GM21717 (cell line): ENCODE data around the gene ZNF750.

Experiments
- ATAC-seq: cut with Tn5 transposase; IDR thresholded peaks from one replicate; pipeline ENCODE4 v1.9.1; 2021; ENCODE audit warnings: mild to moderate bottlenecking, moderate library complexity; ENCODE audit not compliant: unreplicated experiment

The ZNF750 gene

DNA sequence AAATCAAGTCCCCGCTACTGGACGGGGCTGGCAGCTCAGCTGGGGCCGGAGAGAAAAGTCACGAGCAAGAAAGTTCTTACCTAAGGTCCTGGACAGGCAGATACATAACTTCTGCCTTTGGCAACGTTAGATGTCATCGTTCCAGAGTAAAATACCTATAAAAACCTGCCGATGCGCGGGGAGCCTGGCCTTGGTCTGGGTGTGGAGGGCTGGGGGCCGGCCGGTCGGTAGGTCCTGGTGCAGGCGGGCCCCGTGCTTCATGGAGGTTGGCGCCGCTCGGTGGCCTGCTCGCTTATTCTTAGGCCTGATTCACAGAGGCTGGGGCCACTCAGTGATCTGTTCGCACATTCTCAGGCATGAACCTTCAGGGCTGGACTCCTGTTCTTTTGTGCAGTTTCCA, 33.7 kb upstream of the ZNF750 start:
- ATAC-seq, result no peak

DNA sequence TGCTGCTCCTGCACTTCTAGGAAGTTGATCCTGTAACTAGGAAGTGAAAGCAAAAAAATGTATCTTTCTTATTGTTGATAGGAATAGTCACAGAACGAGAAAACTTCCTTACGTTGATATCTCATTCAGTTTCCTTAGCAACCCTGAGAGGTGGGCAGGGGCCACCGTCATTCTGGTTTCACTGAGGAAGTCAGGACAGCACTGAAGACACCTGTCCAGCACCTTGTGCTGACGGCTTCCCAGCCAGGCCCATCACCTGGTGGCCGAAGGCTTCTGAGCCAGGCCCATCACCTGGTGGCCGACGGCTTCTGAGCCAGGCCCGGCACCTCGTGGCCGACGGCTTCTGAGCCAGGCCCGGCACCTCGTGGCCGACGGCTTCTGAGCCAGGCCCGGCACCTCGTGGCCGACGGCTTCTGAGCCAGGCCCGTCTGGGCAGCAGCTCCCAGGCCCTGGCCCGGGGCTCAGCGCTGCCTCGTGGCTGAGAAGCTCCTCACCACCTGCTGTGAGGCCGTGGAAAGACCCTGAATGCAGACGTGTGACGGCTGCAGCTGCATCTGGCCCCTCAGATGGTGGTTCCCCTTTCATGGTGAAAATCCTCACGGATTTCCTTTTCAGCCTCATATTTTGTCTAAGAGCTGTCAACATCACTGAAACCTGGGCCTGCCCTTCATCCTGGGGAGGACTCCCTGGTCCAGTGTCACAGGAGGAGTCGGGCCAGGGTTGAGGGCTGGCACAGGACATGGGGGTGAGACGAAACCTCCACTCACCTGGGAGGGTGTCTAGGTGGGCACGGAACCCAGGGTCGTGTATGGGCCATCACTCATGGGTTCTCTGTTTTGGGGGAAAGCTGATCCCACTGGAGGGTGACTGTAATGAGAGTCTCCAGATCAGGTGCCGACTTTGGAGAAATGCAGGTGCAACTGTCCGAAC, 33.0 kb upstream of the ZNF750 start:
- ATAC-seq, result no peak

DNA sequence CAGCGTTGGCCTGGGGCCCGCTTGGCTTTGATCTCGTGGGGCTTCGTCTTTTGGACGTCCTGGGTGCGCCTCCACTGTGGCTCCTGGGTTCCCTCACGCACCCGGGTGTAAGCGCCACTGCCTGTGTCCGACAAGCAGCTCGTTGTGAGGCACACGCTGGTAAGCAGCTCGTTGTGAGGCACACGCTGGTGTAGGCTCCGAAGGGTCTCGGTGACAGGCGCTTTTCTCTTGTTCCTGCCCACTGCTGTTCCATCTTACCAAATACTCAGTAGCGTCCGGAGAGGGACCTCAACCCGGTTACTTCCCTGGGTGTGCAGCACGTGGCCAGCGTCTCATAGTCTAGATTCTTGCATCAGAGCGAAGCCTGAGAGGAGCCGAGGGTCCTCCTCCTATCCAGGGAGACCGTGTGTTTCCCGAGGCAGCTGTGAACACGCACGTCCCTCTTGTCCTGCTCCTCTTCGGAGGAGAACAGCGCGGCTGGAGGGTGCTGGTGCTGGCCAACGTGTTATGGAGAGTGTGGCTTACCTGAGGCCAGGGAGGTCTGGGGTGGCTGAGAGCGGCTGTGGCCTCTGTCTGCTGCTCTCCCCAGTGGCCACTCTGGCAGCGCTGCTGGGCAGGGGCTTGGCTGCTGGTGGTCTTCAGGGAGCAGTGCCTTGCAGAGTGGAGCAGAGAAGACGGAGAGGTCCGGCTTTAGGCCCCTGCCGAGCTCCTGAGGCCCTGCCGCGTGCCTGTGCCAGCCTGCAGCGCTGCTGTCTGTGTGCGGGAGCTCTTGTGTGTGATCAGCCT, 32.1 kb upstream of the ZNF750 start:
- ATAC-seq, result no peak

DNA sequence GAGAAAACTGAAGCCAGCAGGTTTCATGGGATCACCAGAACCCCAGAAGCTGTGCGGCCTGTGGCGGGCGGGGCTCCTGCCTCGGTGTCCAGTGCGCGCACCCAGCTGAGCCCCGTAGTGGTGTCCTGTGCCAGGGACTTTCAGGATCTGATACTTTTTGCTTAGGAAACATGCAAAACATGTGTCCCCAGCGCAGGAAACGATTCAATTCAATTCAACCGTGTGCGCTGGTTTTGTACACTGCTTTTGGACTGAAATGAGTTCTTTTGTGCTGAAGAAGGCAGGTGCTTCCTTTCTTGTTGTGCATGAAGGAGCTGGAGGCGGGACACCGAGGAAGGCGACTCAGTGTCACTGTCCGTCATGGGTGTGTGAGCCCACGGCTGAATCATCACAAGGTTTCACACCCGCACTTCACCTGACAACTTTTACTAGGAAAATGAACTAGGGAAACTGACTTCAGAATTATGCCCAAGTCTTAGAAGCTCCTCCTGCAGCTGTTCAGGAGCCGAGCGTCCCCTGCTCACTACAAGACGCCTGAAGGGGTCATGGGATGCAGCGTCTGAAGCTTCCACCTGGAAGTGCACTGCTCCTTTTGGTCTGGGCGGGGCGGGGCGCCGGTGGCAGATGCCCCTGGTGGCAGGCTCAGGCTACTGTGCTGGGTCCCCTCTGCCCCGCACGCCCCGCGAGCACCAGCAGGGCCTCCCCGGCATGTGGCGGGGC, 31.4 kb upstream of the ZNF750 start:
- ATAC-seq, result peak; percentile 51

DNA sequence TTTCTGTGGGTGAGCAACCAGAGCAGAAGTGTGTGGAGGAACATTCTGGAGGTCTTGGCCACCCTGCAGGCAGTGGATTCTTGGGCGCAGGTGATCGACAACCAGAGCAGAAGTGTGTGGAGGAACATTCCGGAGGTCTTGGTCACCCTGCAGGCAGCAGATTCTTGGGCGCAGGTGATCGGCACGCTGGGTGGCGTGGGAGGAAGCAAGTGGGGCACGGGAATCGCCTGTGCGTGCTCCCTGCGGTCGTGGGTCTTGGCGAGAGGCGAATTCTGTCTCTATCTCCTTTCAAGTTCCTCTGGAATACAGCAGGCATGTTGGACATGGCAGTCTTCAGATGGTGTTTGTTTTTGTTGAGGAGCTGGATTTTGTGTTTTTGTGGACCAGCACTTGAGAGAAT, 30.7 kb upstream of the ZNF750 start:
- ATAC-seq, result no peak

DNA sequence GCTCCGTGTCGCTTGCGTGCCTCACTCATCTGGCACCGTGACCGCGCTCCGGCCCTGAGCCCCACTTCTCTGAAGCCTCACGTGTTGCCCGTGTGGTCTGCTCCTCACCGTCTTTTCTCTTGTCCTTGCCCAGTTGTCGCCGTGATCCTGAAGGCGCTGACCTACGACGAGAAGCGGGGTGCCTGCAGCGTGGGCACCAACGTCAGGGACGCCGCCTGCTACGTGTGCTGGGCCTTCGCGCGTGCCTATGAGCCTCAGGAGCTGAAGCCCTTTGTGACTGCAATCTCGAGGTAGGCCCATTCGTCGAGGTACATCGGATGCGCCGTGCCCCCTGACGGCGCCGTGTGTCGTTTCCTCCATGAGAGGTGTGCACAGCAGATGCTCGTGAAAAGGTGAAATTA, 30.3 kb upstream of the ZNF750 start:
- ATAC-seq, result no peak

DNA sequence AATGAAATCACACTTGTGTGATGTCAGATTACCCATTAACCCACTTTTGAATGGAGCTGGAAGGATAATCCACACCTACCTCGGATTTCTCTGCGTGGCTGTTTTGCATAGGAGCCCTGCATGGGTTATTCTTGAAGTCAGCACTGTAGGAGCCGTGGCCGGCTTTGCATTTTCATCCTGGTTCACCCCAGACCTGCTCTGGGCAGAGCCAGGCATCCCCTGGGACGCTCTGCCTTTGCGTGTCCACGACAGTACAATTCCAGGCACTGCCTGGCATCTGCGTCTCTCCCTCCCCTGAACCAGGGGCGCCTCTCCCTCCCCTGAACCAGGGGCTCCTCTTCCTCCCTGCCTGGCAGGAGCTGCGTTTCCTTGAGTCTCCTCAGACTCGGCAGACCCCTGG, 29.7 kb upstream of the ZNF750 start:
- ATAC-seq, result no peak

DNA sequence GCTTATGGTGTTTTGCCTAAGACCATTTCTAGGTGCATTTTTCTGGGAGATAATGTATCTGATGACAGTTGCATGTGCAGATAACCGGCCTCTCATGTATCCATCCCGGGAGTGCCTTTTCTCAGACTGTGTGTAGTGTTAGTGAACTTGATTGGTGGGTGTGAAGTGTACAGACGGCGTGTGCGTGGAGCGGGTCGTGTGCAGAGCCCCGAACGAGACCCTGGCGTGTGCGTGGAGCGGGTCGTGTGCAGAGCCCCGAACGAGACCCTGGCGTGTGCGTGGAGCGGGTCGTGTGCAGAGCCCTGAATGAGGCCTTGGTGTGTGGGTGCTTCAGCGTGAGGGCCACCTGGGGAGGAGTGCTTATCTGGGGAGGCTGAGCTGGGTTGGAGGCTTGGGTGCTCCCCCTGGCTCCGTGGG, 28.9 kb upstream of the ZNF750 start:
- no peak for ATAC-seq

DNA sequence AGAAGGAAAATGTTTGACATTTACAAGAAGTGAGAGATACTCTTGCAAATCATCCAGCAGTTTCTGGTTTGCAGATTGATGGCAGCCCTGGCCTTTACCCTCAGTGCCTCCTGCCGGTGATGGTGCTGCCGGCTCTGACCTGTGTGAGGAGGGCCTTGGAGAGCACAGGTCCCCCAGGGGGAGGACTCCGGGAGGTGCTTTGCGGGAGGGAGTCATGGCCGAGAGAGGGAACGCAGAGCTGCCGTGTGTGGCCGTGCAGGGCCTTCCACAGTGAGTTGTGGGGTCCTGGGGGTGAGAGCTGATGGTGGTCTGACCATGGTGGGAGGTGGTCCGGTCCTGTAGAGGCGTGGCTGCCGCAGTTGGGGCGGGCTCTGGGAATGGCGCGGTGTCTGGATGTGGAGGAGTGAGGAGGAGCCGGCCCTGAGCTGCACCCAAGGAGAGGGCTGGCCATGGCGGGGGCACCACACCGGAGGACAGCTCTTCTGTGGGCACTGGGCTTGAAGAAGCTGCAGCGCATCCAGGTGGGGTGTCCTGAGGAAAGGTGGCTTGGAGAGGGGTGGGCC, 28.0 kb upstream of the ZNF750 start:
- no peak for ATAC-seq

DNA sequence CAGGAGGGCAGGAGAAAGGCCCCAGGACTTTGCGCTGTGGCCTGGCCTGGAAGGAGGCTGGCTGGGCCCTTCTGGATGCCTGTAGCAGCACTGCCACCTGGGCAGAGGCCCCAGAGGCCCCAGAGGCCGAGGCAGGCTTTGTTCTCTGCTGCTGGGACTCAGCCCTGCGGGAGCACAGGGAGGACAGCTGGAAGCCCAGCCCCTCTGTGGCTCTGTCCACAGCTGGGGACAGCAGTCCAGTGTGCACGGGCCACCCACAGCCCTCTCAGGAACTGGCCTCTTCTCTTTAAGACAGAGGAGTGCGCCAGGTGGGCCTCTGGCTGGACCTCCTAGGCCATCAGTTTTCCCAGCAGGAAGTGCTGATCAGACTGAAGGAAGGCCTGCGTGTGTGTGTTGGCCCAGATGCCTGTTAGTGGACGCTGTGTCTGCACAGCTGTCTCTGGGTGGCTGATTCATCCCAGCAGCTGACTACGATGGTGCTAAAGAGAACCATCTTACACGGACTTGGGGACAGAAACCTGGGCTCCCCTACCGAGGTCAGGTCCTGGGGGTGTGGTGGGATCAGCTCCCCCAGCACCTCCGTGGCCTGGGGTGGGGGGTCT, 26.9 kb upstream of the ZNF750 start:
- ATAC-seq, result no peak

DNA sequence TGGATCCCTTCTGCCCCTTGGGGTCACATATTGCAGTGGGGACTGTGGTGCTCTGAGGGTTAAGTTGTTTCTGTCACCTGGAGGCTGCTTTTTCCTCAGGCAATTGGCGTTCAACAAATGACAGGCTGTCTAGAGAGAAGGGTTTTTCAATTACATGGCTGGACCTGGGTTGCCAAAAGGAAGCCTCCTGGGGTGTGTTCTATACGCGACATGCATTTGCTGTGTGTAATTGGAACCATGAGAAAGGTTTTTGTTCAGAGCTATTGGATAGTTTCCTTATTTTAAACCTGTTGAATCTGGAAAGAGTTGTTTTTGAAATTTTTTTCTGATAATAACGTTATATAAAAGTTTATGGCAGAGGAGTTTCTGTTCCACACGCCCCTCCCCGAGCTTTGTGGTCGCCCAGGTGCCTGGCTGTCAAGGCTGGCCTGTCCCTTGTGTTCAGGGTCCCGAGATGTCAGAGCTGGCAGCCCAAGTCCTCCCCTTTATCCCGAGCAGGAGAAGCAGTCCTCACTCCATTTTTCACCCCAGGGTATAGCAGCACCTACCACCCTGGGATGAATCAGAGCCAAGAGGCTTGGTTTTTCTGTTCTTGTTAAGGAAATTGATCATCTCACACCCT, 26.1 kb upstream of the ZNF750 start:
- ATAC-seq, result no peak

DNA sequence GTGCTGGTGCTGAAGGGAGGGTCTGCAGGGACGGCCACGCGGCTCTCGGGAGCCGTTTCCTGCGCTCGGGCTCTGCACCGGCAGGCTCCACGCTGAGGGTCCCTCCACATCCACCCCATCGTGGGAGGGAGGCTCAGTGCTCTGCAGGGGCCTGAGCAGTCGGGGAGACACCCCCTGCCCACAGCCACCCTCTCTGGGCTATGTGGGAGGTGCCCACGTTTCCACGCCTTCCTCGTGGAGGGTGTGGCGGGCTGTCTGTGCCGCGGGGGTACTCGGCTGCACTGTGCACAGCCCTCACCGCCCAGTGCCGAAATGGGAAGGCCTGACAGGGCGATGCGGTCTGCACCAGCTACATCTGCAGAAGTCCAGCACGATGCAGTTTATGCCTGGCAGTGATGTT, 25.5 kb upstream of the ZNF750 start:
- no peak for ATAC-seq

DNA sequence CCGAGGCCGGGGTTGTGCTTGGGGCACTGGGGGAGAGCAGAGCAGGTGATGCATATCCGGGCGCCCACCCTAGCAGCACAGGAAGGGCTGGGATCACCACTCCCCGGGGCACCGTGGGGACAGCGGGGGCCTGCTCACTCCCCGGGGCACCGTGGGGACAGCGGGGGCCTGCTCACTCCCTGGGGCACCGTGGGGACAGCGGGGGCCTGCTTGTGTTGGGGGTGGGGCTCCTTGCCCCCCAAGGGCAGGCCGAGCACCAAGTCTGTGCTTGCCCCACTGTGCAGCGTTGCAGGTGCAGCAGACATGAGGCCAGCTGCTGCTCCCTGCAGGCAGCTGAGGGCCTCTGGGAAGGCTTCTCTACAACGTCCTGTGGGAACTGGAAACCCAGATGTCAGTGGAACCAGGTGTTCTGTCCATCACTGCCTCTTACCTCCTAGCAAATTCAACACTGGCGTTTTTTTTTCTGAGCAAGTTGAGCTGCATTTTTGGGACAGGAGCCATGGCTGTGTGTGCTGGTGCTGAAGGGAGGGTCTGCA, 25.0 kb upstream of the ZNF750 start:
- ATAC-seq, result no peak

DNA sequence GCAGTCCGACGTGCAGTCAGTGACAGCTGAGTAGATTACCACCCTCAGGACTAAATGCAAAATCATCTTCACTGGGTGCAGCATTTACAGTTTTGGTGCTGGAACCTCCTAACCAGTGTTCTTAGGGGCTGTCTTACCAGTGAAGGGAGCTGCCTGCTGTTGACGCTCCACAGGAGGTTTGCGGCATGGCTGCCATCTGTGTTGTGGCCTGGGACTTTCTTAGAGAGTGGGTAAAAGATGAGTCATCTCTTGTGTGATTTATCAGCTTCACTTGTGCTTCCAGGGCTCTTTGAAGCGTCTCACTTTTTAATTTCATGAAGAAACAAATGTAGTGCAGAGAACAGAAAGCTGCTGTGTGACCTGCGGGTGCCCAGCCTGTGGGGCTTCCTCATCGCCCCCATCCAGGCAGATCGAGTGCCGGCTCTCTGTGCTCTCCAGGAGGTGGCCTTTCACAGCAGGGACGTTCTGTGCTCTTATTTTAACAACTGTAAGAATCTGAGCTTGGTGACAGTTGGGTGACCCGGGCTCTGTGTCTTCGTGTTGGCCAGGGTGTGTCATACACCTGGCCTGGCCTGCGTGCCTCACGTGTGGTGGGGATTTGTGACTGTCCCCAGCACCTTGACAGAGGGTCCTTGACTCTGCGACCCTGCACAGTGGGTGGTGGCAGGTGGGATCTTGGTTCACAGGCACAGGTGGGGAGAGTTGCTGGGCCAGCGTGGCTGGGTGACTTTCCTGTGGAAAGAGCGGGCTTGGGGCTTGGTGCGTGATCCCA, 24.3 kb upstream of the ZNF750 start:
- peak; percentile 68 for ATAC-seq

DNA sequence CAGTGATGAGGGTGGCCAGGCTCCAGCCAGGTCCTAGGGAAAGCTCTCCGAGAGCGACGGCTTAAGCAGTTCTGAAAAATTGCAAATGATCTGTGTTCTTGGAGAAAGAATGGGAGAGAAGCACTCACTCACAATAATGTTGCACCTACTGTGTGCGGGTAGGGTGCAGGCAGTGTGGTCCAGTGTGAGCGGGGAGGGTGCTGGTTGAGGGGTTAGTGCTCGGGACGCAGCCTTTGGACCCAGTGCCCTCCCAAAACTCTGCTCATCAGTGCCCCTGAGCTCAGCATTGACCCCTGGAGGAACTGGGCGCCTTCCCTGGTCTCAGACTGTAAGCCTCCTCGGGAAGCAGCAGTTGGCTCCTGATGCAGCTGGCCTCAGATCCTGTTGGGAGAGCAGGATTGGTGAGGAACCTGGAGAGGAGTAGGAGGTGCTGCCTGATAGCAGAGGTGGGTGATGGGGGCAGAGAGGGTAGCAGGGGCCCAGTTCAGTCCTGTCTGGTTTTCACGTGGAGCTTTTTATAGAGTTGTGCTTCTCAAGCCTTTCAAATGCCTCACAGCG, 23.6 kb upstream of the ZNF750 start:
- peak; percentile 2 for ATAC-seq

DNA sequence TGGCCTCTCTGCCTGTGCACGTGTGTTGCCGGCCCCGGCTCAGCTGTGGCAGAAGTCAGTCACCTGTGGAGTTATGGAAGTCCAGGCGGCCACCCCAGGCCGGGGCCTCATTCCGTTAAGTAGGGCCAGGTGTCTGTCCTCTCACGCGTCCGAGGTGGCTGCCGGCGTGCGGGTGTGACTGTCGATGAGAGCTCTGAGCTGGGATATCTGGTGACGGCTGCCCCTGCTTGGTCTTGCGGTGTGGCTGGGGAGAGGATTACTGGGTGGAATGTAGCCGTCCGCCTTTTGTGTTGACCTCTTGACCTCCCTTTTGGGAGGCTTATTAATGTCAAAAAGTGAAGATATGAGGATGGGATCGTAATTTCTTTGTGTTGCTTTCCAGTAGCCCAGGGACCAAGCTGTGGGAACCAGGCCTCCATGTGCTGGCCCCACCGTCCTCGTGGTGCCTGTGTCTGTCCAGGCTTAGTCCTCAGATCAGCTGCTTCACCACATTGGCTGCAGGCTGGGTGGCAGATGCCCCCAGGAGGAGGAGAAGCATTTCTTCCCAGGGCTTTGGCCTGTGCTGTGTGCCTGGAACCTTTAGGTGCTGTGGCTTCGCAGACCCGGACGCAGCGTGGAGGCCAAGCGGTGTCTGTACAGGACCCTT, 23.0 kb upstream of the ZNF750 start:
- ATAC-seq, result no peak

DNA sequence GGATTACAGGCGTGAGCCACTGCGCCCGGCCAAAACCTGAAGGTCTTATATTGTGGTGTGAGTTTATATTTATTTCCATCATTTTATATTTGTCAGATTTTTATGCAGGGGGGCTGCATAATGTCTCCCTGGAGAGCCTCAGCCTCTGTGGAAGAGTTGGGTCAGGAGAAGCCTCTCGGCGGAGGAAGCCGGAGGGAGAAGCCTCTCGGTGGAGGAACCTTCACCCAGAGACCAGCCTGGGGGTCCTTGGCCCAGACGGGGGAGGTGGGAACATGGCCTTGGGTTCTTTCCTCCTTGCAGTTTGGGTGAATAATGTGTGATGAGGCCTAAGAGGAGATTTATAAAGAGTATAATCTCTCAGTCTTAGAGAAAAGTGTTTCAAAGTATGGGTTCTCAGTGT, 22.4 kb upstream of the ZNF750 start:
- ATAC-seq, result no peak

DNA sequence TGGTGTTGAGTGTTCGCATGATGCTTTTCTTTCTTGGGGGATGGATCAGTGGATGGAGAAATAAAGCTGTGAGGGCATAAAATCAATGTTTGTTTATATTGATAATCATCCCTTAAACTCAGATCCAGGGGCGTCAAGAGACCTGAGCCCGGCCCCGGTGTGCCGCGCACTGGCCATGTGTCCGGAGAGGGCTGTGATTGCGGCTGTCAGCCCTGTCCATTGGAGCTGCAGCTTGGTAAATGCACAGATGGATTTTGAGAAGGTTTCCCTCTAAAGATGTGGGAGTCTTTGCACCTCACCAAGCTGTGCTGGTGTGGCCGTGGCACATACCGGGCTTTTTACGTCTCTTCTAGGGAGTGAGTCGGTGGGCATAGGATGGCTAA, 21.6 kb upstream of the ZNF750 start:
- ATAC-seq, result no peak
